GM21367 (cell line): Measurements from ENCODE around the gene COP1.

Source experiments
- ATAC-seq: cut with Tn5 transposase; IDR thresholded peaks from one replicate; pipeline ENCODE4 v1.9.1; 2021; ENCODE audit not compliant: unreplicated experiment

COP1 gene

GRCh38 chr1:175902281-175902680 lies 304.8 kb downstream of the COP1 start:
- ATAC-seq = no peak

- ATAC-seq = no peak
Observed at GRCh38 chr1:175901076-175901836, 305.8 kb downstream of the COP1 start.

- ATAC-seq = no peak
Observed at GRCh38 chr1:175900171-175900570, 306.9 kb downstream of the COP1 start.

- ATAC-seq = no peak
Observed at GRCh38 chr1:175895966-175896365, 311.1 kb downstream of the COP1 start.
